Measurements from ENCODE around the gene PAX4. TPM values are rescaled to one million over a fixed set of nuclear protein-coding genes. Genes with fewer than 3 reads are reported as not detected.

The PAX4 gene
- total and polyA plus RNA-seq, 9 of the 15 experiments (the other 6 are each of a cell fraction or from before 2014, with no cell fraction given): not detected

DNA sequence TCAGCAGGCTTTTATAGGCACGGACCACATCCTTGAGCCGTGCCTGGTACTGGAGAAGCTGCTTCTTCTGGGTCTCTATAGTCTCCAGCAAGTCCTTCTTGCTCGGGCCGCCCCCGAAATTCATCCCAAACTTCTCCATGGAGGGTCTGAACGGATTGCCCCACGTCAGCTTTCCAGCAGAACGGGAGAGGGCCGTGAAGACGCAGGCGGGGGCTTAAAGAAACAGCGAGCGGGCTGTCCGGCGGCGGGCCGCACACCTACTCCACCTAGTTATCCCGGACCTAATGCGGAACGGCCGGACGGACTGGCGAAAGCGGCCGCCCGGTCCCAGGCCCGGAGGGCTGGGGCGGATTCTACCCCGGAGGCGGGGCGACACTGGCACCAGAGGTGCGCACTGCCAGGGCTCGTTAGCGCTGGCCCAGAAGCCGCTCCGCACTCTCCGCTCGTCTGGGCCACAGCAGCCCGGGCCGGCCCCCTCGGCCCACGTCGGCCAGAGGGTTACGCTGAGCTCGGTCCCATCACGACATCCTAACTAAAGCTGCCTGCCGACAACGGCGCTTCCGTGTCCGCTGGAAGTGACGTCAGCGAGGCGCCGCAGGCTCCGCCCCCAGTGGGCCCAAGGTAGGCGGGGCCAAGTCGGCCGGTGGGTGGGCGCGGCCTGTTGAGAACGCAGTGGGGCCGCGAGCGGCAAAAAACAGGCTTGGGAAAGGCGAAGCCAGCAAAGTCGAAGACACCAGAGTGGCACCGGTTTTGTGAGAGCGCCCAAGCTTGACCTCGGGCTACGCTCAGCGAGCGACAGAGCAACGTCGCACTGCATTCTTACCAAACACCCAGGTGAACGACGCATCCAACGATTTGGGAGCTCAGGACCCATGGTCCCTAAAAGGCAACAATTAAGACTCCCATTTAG, 32.6 kb downstream of the PAX4 start, which contains the start of gene GCC1 (continued):
- TF ChIP-seq, protein P1, sequence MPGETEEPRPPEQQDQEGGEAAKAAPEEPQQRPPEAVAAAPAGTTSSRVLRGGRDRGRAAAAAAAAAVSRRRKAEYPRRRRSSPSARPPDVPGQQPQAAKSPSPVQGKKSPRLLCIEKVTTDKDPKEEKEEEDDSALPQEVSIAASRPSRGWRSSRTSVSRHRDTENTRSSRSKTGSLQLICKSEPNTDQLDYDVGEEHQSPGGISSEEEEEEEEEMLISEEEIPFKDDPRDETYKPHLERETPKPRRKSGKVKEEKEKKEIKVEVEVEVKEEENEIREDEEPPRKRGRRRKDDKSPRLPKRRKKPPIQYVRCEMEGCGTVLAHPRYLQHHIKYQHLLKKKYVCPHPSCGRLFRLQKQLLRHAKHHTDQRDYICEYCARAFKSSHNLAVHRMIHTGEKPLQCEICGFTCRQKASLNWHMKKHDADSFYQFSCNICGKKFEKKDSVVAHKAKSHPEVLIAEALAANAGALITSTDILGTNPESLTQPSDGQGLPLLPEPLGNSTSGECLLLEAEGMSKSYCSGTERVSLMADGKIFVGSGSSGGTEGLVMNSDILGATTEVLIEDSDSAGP (CRISPR knock-in tag; IDR thresholded peaks at IDR 0.05): no peak
- TF ChIP-seq ZNF311 (CRISPR knock-in tag; IDR thresholded peaks at IDR 0.05) (no peak), TAF15 (IDR thresholded peaks at IDR 0.05; ENCODE audit: low read depth, low read length) (no peak), ZNF79 (CRISPR knock-in tag; IDR thresholded peaks at IDR 0.05; ENCODE audit: low read depth) (no peak), STAT5B (CRISPR knock-in tag; IDR thresholded peaks at IDR 0.05) (no peak), ETV1 (tag; conservative IDR thresholded peaks at IDR 0.05; ENCODE audit: low read depth) (peak; percentile 47; the same call in 1 of the 2 replicates), ZZZ3 (IDR thresholded peaks at IDR 0.05) (no peak), RAD21 (CRISPR knock-in tag; conservative IDR thresholded peaks at IDR 0.05 in 1 of 2, IDR thresholded peaks at IDR 0.05 in 1 of 2) (no peak), PHF20 (IDR thresholded peaks at IDR 0.05; ENCODE audit: partially characterized antibody) (peak; percentile 98), ZC3H8 (IDR thresholded peaks at IDR 0.05) (no peak), PHB (CRISPR knock-in tag; IDR thresholded peaks at IDR 0.05) (0 out of 2 replicates have a peak, but pooled peaks have one; percentile 38), DPF2 (IDR thresholded peaks at IDR 0.05) (no peak), FOXJ2 (tag; IDR thresholded peaks at IDR 0.05) (no peak), BRCA1 (IDR thresholded peaks at IDR 0.05) (no peak), BRCA1 (CRISPR knock-in tag; IDR thresholded peaks at IDR 0.05) (no peak), ZNF239 (CRISPR knock-in tag; IDR thresholded peaks at IDR 0.05) (no peak), KDM5B (IDR thresholded peaks at IDR 0.05; ENCODE audit: insufficient replicate concordance, low read depth, low read length) (peak; percentile 93)
- TF ChIP-seq, protein P2, sequence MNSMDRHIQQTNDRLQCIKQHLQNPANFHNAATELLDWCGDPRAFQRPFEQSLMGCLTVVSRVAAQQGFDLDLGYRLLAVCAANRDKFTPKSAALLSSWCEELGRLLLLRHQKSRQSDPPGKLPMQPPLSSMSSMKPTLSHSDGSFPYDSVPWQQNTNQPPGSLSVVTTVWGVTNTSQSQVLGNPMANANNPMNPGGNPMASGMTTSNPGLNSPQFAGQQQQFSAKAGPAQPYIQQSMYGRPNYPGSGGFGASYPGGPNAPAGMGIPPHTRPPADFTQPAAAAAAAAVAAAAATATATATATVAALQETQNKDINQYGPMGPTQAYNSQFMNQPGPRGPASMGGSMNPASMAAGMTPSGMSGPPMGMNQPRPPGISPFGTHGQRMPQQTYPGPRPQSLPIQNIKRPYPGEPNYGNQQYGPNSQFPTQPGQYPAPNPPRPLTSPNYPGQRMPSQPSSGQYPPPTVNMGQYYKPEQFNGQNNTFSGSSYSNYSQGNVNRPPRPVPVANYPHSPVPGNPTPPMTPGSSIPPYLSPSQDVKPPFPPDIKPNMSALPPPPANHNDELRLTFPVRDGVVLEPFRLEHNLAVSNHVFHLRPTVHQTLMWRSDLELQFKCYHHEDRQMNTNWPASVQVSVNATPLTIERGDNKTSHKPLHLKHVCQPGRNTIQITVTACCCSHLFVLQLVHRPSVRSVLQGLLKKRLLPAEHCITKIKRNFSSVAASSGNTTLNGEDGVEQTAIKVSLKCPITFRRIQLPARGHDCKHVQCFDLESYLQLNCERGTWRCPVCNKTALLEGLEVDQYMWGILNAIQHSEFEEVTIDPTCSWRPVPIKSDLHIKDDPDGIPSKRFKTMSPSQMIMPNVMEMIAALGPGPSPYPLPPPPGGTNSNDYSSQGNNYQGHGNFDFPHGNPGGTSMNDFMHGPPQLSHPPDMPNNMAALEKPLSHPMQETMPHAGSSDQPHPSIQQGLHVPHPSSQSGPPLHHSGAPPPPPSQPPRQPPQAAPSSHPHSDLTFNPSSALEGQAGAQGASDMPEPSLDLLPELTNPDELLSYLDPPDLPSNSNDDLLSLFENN (IDR thresholded peaks at IDR 0.05; ENCODE audit: low read depth in 2 of 2, low read length in 2 of 2): no peak; a peak in 1 of 4 replicates
- TF ChIP-seq, protein P3, sequence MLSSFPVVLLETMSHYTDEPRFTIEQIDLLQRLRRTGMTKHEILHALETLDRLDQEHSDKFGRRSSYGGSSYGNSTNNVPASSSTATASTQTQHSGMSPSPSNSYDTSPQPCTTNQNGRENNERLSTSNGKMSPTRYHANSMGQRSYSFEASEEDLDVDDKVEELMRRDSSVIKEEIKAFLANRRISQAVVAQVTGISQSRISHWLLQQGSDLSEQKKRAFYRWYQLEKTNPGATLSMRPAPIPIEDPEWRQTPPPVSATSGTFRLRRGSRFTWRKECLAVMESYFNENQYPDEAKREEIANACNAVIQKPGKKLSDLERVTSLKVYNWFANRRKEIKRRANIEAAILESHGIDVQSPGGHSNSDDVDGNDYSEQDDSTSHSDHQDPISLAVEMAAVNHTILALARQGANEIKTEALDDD (IDR thresholded peaks at IDR 0.05): no peak
- TF ChIP-seq, protein P4, sequence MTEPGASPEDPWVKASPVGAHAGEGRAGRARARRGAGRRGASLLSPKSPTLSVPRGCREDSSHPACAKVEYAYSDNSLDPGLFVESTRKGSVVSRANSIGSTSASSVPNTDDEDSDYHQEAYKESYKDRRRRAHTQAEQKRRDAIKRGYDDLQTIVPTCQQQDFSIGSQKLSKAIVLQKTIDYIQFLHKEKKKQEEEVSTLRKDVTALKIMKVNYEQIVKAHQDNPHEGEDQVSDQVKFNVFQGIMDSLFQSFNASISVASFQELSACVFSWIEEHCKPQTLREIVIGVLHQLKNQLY (CRISPR knock-in tag; conservative IDR thresholded peaks at IDR 0.05): peak; percentile 52 to 70; a peak in 2 of 4 replicates

Measured in K562 (cell line).